ACHN (cell line): ENCODE results near the gene SLC5A2.
"Not testable (repeated sequence)": the region's sequence is repeated elsewhere in the genome, so short reads cannot be mapped to it uniquely, and the experiment has no call there.

ENCODE experiments used
- DNase-seq: peaks from one replicate; pipeline ENCODE4 v3.0.0-alpha.2; 2015
- in situ Hi-C: cut with HindIII; loops from 2 replicates; pipeline ENCODE4 v1.10.0; 2017; ENCODE audit warnings: low sequenced_read_pairs, low pct_ligation_motif_present, low pct_unique_long_range_greater_than_20kb

SLC5A2 gene

GRCh38 chr16:31508706-31509195, 25.8 kb downstream of the SLC5A2 start:
- in situ Hi-C loops: no loop called here
- DNase-seq: peak; percentile 66

GRCh38 chr16:31513126-31513525, 30.2 kb downstream of the SLC5A2 start:
- peak; percentile 98 for DNase-seq
- in situ Hi-C loops: no loop called here

GRCh38 chr16:31513884-31514283, 31.0 kb downstream of the SLC5A2 start:
- DNase-seq: no peak
- in situ Hi-C loops: no loop called here

DNA sequence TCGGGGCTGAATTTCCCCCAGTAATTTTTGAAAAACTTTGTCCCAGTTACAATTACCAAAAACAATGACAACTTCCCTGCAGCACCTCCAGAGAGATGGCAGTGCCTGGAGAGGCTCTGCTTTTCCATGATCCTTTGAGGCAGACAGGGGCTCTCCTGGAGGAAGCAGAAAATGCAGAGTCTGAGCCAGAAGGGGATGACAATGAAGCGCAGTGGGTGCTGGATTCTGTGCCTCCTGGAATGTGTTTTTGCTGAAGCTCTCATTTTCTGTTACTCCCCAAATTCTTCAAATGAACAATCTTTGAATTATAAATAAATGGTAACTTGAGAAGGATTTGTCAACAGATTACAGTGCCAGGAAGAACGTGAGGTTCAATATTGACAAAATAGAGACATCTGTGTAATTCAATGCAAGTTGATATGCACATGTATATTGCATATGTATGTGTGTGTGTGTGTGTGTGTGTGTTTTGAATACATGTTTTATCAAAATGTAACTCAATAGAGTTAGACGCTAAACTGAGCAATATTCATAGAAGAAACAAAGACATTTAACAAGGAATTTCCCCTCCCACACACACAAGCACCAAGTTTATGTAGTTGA, 35.0 kb downstream of the SLC5A2 start:
- DNase-seq: no peak
- in situ Hi-C loops: no loop called here

DNA sequence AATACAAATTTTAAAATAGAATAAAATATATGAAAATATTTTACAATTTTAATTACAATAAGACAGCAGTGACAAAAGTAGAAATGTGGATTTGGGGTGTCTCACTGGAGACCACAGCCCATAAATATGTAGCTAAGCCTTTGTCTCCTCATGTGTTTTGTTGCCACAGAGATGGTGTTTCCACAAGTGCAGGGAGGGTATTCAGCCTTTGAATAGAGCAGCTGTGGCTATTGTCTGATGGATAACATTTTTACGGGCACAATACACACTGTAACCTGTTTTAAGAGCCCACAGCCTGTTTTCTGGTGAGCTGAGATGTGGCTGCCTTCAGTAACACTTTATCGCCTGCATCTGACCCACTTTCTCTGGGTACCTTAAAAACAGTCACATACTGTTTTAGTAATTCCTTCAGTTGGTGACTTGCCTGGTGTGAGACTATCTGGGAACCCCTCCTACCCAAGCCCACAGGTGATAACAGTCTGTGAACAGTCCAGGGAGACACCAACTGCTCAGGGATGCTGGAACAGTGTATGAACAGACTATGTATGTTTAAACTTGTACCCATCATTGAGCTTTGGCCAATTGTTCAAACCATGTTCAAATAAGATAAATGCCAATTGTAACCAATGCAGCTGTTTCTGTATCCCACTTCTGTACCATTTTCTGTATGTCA, 37.0 kb downstream of the SLC5A2 start:
- in situ Hi-C loops: loop anchor here (10.0 kb wide), 1 partner anchor 55 kb away; no protein-coding TSS in a partner anchor
- DNase-seq: no peak

- in situ Hi-C loops: loop anchor here (10.0 kb wide), 1 partner anchor 57 kb away; no protein-coding TSS in a partner anchor
- DNase-seq: no peak
Measured at GRCh38 chr16:31521368-31521767, 38.4 kb downstream of the SLC5A2 start.

DNA sequence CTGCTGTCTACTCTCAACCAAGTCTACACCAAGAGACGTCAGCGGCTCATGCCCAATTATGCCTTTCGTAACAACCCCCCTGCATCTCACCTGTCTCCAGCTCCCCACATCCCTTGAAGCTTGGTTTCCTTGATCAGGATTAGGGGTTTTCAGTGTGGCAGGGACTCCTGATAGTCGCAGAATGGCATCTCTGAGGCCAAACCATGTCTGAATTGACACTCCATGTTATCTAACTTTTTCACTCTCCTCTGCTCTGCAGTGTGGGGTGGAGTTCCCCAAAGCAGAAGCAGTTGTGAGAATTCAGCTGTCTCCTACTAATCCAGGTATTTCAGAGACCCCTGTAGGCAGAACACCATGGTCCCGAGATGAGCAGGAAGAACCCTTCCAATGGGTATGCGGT, 39.1 kb downstream of the SLC5A2 start:
- DNase-seq: no peak
- in situ Hi-C loops: loop anchor here (10.0 kb wide), 1 partner anchor 57 kb away; no protein-coding TSS in a partner anchor

- in situ Hi-C loops: loop anchor here (10.0 kb wide), 1 partner anchor 59 kb away; no protein-coding TSS in a partner anchor
- not testable (repeated sequence) for DNase-seq
Measured at GRCh38 chr16:31523768-31524167, 40.8 kb downstream of the SLC5A2 start.

DNA sequence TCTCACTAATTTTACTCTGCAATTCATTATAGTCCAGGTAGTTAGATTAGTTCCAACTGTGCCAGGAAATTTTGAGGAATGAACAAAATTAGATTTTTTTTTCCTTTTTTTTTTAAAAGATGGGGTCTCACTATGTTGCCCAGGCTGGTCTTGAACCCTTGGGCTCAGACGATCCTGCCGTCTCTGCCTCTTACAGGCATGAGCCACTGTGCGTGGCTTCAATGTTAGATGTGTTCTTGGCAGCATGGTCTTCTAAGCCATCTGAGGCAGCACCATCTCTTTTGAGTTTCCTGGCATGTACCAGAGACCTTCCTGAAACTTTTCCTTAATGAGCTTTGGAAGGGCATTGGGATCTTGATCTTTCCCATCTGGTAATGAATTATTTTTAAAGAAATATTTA, 42.2 kb downstream of the SLC5A2 start:
- no peak for DNase-seq
- in situ Hi-C loops: loop anchor here (10.0 kb wide), 1 partner anchor 60 kb away; no protein-coding TSS in a partner anchor

- in situ Hi-C loops: loop anchor here (10.0 kb wide), 1 partner anchor 63 kb away; no protein-coding TSS in a partner anchor
- DNase-seq: no peak
Measured at GRCh38 chr16:31527734-31528274, 44.9 kb downstream of the SLC5A2 start, which contains the start of gene AHSP. Gene AHSP, plus strand, starts transcription at chr16:31527900. Its CDS starts 240 bp downstream, at chr16:31528140.

GRCh38 chr16:31528523-31529107, 45.7 kb downstream of the SLC5A2 start:
- in situ Hi-C loops: loop anchor here (10.0 kb wide), 1 partner anchor 64 kb away; no protein-coding TSS in a partner anchor
- DNase-seq: peak; percentile 17

- in situ Hi-C loops: loop anchor here (10.0 kb wide), 1 partner anchor 65 kb away; no protein-coding TSS in a partner anchor
- DNase-seq: peak; percentile 91
Measured at GRCh38 chr16:31529108-31529936, 46.4 kb downstream of the SLC5A2 start.

GRCh38 chr16:31529937-31530312, 47.0 kb downstream of the SLC5A2 start:
- in situ Hi-C loops: loop anchor here (10.0 kb wide), 1 partner anchor 65 kb away; no protein-coding TSS in a partner anchor
- no peak for DNase-seq

DNA sequence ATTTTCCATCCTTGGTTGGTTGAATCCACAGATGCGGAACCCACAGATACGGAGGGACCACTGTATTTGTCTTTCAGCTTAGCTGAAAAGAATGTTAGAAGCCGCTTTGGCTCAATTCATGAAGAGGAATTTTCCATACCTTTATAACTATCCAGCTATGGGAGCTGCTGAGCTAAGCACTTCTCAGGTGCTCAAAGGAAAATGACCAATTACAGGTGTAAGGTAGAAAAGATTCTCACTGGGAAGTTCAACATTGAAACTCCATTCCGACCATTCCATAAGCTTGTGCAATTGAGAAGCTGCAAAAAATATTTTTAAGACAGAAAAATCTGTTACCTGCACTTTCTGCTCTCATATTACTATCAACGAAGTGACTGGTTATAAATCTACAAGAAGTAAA, 47.5 kb downstream of the SLC5A2 start:
- in situ Hi-C loops: no loop called here

DNA sequence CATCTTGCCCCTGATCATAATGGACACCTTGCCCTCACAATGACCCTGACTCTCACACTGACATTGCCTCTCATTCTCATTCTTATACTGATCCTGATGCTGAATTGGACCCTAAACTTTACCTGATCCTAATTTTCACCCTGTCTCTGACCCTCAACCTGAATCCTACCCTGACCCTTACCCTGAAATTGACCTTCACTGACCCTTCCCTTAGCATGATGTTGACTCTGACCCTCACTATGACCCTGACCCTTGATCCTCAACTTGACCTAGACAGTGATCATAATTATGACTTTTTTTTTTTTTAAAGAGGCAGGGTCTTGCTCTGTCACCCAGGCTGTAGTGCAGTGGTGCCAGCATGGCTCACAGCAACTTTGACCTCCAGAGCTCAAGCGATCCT, 48.2 kb downstream of the SLC5A2 start:
- in situ Hi-C loops: no loop called here
- DNase-seq: no peak

More for the DNA sequence above, 47.5 kb downstream of the SLC5A2 start:
- no peak for DNase-seq

DNA sequence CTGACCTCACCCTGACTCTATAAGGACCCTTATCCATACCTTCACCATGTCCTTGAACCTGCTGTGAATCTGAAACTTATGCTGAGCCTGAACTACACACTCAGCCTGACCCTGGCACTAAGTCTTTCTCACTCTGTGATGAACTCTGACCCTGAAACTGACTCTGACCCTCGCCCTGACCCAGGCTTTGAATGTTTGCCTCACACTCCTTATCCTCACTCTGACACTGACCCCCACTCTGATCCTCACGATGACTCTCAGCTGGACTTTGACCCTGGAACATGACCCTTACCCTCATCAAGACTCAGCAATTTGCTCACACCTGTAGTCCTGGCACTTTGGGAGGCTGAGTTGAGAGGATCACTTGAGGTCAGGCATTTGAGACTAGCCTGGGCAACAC, 49.2 kb downstream of the SLC5A2 start:
- in situ Hi-C loops: no loop called here
- no peak for DNase-seq

DNA sequence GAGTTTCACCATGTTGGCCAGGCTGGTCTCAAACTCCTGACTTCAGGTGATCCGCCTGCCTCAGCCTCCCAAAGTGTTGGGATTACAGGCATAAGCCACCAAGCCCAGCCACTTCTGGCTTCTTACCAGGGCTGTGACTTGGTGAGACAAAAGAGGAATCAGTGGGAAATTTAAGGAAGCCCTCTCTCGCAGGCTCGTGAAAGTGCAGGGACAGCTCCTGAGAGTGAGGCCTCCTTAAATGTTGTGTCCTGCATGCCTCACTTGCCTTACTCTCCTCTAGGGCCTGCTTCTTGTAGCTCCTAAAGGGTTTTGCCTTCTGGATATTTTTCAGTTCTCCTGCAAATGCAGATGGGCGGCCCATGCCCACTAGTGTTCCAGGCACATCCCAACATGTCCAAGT, 50.0 kb downstream of the SLC5A2 start:
- in situ Hi-C loops: no loop called here
- DNase-seq: no peak

DNA sequence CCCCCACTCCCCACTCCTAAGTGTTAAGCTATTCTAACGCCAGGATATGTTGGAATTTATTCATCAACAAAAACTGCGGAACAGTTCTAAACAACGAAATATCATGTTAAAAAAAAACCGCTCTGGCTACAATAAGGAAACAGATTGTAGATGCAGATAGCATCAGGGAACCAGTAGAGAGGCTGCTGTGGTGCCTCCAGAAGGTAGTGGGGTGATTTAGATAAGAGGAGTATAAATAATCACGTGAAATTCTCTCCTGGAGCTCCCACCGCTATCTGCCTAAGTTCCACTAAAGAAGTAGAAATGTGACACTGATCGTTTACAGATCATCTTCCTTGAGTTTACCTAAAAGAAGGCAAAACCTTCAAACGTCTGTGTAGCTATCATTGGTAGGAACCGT, 52.8 kb downstream of the SLC5A2 start:
- in situ Hi-C loops: no loop called here

More for the DNA sequence above, 52.8 kb downstream of the SLC5A2 start:
- no peak for DNase-seq
